Measurements from ENCODE around the gene TMEM14C. TPM values are rescaled to one million over a fixed set of nuclear protein-coding genes. Genes with fewer than 3 reads are reported as not detected.

The TMEM14C gene
- total and polyA plus RNA-seq, 2 donors from 2014 or later, result 118 to 210 TPM

DNA sequence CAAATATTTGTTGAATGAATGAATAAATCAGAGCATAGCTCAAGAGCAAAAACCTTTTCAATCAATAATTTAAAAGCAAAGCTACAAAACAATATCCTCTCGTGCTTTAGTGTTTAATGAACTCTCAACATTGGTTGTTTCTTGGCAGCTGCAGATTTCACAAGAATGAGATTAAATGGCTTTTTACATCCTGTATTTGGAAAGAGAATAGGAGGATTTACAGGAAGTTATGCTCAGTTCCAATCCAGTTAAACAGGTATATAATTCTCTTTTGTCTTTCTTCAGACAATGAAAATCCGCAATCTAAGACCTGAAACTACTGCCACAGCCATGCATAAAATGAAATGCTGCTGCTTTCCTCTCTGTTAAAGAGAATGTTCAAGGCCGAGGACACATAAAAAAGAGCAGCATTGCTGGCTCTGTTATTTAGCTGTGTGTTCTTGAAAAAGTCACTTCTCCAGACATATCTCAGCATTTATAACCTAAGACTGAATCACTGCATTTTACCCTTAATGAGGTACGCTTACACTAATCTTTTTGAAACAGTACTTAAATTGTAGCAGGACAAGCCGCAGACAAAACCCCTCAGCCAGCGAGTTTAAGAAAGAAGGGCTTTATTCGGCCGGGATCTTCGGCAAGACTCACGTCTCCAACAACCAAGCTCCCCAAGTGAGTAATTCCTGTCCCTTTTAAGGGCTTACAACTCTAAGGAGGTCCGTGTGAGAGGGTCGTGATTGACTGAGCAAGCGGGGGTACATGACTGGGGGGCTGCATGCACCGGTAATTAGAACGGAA, 32.0 kb upstream of the TMEM14C start:
- no peak overlapping the region for H3K9ac ChIP-seq (ENCODE audit: low read length in 3 of 3)
- FAIRE-seq (no peak), DNase-seq (no peak)
- H3K4me3 ChIP-seq (ENCODE audit: low read length in 3 of 3), result no peak overlapping the region
- no peaks in the 10 kb centered on the region for H3K9me3 ChIP-seq (ENCODE audit: control insufficient read depth in 2 of 3, insufficient read depth in 1 of 3, low read length in 3 of 3)
- intact Hi-C loops (cut with DNase I), result no loop called here
- H3K36me3 ChIP-seq (ENCODE audit: control insufficient read depth in 2 of 3, insufficient read depth in 3 of 3, low read length in 3 of 3), result no peaks in the 10 kb centered on the region
- no peak overlapping the region for H3K27ac ChIP-seq (ENCODE audit: low read depth in 2 of 2, low read length in 2 of 2)
- no peaks in the 10 kb centered on the region for H3K27me3 ChIP-seq (ENCODE audit: control insufficient read depth, insufficient read depth, low read length)
- peaks cover 0 to 8% (median 3%) of the 10 kb centered on the region in 3 donors for H3K4me1 ChIP-seq (ENCODE audit: control insufficient read depth in 2 of 3, insufficient read depth in 2 of 3, low read depth in 1 of 3, low read length in 3 of 3)
- TF ChIP-seq, protein P1, sequence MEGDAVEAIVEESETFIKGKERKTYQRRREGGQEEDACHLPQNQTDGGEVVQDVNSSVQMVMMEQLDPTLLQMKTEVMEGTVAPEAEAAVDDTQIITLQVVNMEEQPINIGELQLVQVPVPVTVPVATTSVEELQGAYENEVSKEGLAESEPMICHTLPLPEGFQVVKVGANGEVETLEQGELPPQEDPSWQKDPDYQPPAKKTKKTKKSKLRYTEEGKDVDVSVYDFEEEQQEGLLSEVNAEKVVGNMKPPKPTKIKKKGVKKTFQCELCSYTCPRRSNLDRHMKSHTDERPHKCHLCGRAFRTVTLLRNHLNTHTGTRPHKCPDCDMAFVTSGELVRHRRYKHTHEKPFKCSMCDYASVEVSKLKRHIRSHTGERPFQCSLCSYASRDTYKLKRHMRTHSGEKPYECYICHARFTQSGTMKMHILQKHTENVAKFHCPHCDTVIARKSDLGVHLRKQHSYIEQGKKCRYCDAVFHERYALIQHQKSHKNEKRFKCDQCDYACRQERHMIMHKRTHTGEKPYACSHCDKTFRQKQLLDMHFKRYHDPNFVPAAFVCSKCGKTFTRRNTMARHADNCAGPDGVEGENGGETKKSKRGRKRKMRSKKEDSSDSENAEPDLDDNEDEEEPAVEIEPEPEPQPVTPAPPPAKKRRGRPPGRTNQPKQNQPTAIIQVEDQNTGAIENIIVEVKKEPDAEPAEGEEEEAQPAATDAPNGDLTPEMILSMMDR (IDR thresholded peaks at IDR 0.05; ENCODE audit: borderline replicate concordance, extremely low read depth, insufficient read depth), result no peak

DNA sequence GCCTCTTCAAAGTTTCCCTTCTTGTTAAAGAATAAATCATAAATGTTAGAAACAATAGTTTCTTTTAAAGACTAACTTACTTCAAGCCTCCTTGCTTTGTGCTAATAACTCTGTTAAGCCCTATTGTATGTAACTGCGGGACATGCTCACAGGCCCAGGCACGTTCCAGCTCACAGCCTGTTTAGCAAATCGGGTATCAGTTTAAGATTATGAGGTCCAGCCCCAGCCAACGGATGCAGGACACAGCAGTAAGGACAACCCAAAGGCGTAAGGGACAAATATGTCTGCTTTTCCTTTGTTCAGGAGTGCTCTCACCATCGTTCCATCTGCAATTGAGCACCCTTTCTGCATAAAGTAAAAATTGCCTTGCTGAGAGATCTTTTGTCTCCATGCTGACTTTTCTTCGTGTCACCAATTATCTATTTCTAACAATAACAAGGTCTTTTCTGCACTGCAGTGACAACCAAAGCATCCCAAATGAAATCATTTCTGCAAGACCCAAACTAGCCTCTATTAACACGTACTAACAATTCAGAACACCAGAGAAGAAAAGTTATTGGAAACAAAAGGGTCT, 29.8 kb upstream of the TMEM14C start:
- intact Hi-C loops (cut with DNase I), result no loop called here
- H3K4me3 ChIP-seq (ENCODE audit: low read length in 3 of 3), result peak overlapping the region; percentile 77 to 100 (median 100)
- no peaks in the 10 kb centered on the region for H3K9me3 ChIP-seq (ENCODE audit: control insufficient read depth in 2 of 3, insufficient read depth in 1 of 3, low read length in 3 of 3)
- no peak overlapping the region for H3K27ac ChIP-seq (ENCODE audit: low read depth in 2 of 2, low read length in 2 of 2)
- peak overlapping the region in 1 of 3 donors; percentile 100 for H3K9ac ChIP-seq (ENCODE audit: low read length in 3 of 3)
- peaks cover 0 to 8% (median 3%) of the 10 kb centered on the region in 3 donors for H3K4me1 ChIP-seq (ENCODE audit: control insufficient read depth in 2 of 3, insufficient read depth in 2 of 3, low read depth in 1 of 3, low read length in 3 of 3)
- no peak for DNase-seq
- no peak for FAIRE-seq
- TF ChIP-seq, protein P1 (IDR thresholded peaks at IDR 0.05; ENCODE audit: borderline replicate concordance, extremely low read depth, insufficient read depth), result no peak
- H3K27me3 ChIP-seq (ENCODE audit: control insufficient read depth, insufficient read depth, low read length), result no peaks in the 10 kb centered on the region
- H3K36me3 ChIP-seq (ENCODE audit: control insufficient read depth in 2 of 3, insufficient read depth in 3 of 3, low read length in 3 of 3), result peaks cover 0 to 3% (median 0%) of the 10 kb centered on the region in 3 donors

DNA sequence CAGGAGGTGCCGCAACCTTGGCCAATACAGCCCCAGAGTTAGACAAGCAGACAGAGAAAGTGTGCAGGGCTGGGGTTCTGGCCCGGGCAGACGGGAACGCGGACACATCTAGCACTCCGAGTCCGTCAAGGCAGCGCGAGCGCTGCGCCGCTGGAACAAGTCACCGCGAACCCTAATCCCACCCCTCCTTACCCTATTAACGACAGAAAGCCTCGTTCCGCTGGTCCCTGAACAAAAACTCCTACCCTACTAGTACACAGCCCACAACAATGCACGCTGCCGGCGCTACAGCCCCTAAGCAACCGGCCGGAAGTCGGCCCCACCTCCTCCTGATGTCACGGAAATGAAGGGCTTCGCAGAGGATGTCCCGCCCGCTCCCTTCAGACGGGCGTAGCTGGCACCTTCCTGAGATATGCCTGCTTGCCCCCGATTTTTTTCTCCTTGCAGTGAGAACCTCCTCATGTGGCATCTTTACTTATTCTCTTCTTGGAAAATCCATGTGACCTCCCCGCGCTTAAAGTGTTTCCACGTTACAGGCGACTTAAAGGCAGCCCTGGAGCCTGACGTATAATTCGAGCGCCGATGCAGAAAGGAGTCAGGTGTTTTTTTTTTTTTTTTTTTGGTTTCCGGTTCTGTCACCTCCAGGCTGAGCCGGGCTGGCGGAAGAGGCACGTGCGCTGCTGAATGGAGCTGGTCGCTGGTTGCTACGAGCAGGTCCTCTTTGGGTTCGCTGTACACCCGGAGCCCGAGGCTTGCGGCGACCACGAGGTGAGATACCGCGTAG, 28.4 kb upstream of the TMEM14C start, which contains the start of the genes C6orf52 and PAK1IP1:
TSS of gene C6orf52 (minus strand) at position 315 of the 784 bp plus-strand sequence. CDS start 7,066 bp downstream, outside the sequence.
TSS of gene PAK1IP1 (plus strand) at position 671 of the 784 bp plus-strand sequence. CDS start at position 685, 14 bp downstream.
- Histone ChIP-seq H3K36me3 (ENCODE audit: control insufficient read depth in 2 of 3, insufficient read depth in 3 of 3, low read length in 3 of 3) (peaks cover 0 to 8% (median 0%) of the 10 kb centered on the region in 3 donors), H3K27ac (ENCODE audit: low read depth in 2 of 2, low read length in 2 of 2) (peak within 1 kb of the TSS; percentile 99 to 100), H3K27me3 (ENCODE audit: control insufficient read depth, insufficient read depth, low read length) (no peaks in the 10 kb centered on the region), H3K4me3 (ENCODE audit: low read length in 3 of 3) (peak within 1 kb of the TSS; percentile 77 to 100 (median 100)), H3K9ac (ENCODE audit: low read length in 3 of 3) (peak within 1 kb of the TSS; percentile 95 to 100 (median 97)), H3K4me1 (ENCODE audit: control insufficient read depth in 2 of 3, insufficient read depth in 2 of 3, low read depth in 1 of 3, low read length in 3 of 3) (peaks cover 0 to 8% (median 3%) of the 10 kb centered on the region in 3 donors), H3K9me3 (ENCODE audit: control insufficient read depth in 2 of 3, insufficient read depth in 1 of 3, low read length in 3 of 3) (no peaks in the 10 kb centered on the region)
- DNase-seq (peak; percentile 95 to 98 (median 97)), FAIRE-seq (no peak)
- TF ChIP-seq, protein P1 (IDR thresholded peaks at IDR 0.05; ENCODE audit: borderline replicate concordance, extremely low read depth, insufficient read depth), result peak; percentile 6
- intact Hi-C loops (cut with DNase I), result no loop called here
